Mucosa of gallbladder (tissue), 1 donor: Measurements from ENCODE around the gene DHX16. TPM values are rescaled to one million over a fixed set of nuclear protein-coding genes. Genes with fewer than 3 reads are reported as not detected.
A peak's percentile ranks its signal among the peaks of the same experiment; 100 is the strongest.
"Not testable (repeated sequence)": the region's sequence is repeated elsewhere in the genome, so short reads cannot be mapped to it uniquely, and the experiment has no call there.

Experiments used
- DNase-seq: peaks from one replicate; pipeline ENCODE4 v3.0.0-alpha.2; 2020; ENCODE audit warnings: low spot score
- total RNA-seq: library from RNA; stranded (reverse); gene quantifications from one replicate; pipeline ENCODE4 v1.2.1, GENCODE V29; 2021
- donor health status: DM: no; HTN: no; CAD: no.

DHX16 gene
- total RNA-seq, 1 donor from 2014 or later: 31.2 TPM

- DNase-seq: no peak
Observed at GRCh38 chr6:30679765-30680535, 7.1 kb upstream of the DHX16 start.

GRCh38 chr6:30678964-30679726 lies 6.3 kb upstream of the DHX16 start:
- peak; percentile 88 for DNase-seq

- DNase-seq: no peak
Observed at GRCh38 chr6:30676660-30677285, 4.0 kb upstream of the DHX16 start.

GRCh38 chr6:30670760-30671527 lies 1.9 kb downstream of the DHX16 start:
- DNase-seq: no peak

- DNase-seq: not testable (repeated sequence)
Observed at GRCh38 chr6:30666300-30666699, 6.5 kb downstream of the DHX16 start.

GRCh38 chr6:30664994-30665767 lies 7.6 kb downstream of the DHX16 start:
- no peak for DNase-seq

GRCh38 chr6:30657922-30658321 lies 14.9 kb downstream of the DHX16 start:
- DNase-seq: not testable (repeated sequence)

GRCh38 chr6:30657454-30657853 lies 15.4 kb downstream of the DHX16 start:
- DNase-seq: no peak

GRCh38 chr6:30656513-30656912 lies 16.3 kb downstream of the DHX16 start:
- DNase-seq: no peak

- DNase-seq: no peak
Observed at GRCh38 chr6:30655743-30656094, 17.1 kb downstream of the DHX16 start.

GRCh38 chr6:30654798-30655742 lies 17.7 kb downstream of the DHX16 start:
- DNase-seq: no peak

GRCh38 chr6:30651143-30651542 lies 21.7 kb downstream of the DHX16 start:
- DNase-seq: no peak

GRCh38 chr6:30647242-30648116 lies 25.3 kb downstream of the DHX16 start:
- DNase-seq: peak; percentile 54

- DNase-seq: peak; percentile 95
Observed at GRCh38 chr6:30646450-30647241, 26.2 kb downstream of the DHX16 start, which contains the start of gene C6orf136. C6orf136 (plus strand) TSS chr6:30647133; CDS start chr6:30647232, 99 bp downstream.

GRCh38 chr6:30645989-30646388 lies 26.8 kb downstream of the DHX16 start:
- DNase-seq: no peak

- no peak for DNase-seq
Observed at GRCh38 chr6:30644769-30645168, 28.0 kb downstream of the DHX16 start.

GRCh38 chr6:30643656-30644055 lies 29.1 kb downstream of the DHX16 start:
- DNase-seq: no peak

GRCh38 chr6:30641048-30641447 lies 31.8 kb downstream of the DHX16 start:
- DNase-seq: no peak
